Measurements from ENCODE around the gene DAGLA. TPM values are rescaled to one million over a fixed set of nuclear protein-coding genes. Genes with fewer than 3 reads are reported as not detected.

DAGLA gene
- total RNA-seq, 1 experiment from 2014 or later, result 4.5 TPM

DNA sequence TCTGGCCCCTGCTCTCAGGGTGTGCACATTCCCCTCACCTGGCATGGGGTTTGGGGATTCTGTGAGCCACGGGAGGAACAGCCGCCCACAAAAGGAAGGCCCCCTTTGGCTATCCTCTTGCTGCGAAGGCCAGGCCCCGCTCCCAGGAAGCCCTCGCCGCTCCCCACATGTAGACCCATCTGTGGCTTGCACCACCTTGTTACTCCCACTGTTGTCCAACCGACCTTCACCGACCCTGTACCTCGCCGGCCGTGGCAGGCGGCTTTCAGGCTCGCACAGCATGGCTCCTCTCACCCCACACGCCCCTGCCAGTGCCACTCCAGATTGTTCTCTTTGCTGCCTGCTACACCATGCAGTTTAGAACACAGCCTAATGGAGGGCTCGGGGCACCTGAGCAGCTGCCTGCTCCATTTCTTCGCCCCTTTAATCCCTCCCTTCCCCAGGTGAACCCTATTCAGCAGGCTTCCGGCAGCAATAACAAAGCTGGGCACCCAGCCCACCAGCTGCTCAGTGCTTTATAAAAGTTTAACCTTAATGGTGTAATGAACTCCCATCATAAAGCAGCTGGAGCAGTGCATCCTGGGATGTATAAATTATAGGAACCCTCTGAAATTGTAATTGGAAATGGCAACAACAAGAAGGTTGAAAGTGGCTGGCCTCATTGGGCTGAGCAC is 10.7 kb downstream of the DAGLA start:
- Histone ChIP-seq H3K23ac (ENCODE audit: insufficient read length, low read depth, low read length) (no peak overlapping the region), H3K56ac (ENCODE audit: insufficient read length, low read depth, low read length) (no peak overlapping the region), H3K4ac (ENCODE audit: low read depth, low read length) (no peak overlapping the region), H2BK120ac (ENCODE audit: low read depth, low read length, poor library complexity, severe bottlenecking) (no peak overlapping the region), H3K79me2 (ENCODE audit: insufficient read depth, low read length) (no peaks in the 10 kb centered on the region), H2AFZ (ENCODE audit: low read length) (no peak overlapping the region), H3T11ph (ENCODE audit: low read length) (no peak overlapping the region), H3K18ac (ENCODE audit: insufficient read length, low read depth, low read length) (no peak overlapping the region), H3K9me3 (ENCODE audit: control insufficient read depth, low read depth, low read length) (no peaks in the 10 kb centered on the region), H3K27ac (ENCODE audit: insufficient read length, low read depth, low read length) (no peak overlapping the region), H4K20me1 (ENCODE audit: control insufficient read depth, insufficient read depth, insufficient read length) (no peaks in the 10 kb centered on the region), H4K8ac (replicated peaks; ENCODE audit: insufficient read length, low read depth, low read length) (no peak overlapping the region), H2BK20ac (ENCODE audit: low read depth, low read length, poor library complexity, severe bottlenecking) (no peak overlapping the region), H2BK15ac (ENCODE audit: low read depth, low read length) (no peak overlapping the region), H3K23me2 (ENCODE audit: insufficient read length, low read depth, low read length, poor library complexity, severe bottlenecking) (no peaks in the 10 kb centered on the region), H3K9ac (ENCODE audit: extremely low read depth, insufficient read length, low read length) (no peak overlapping the region), H3K4me1 (ENCODE audit: insufficient read depth, low read length) (peaks cover 9% of the 10 kb centered on the region; the same call in 1 of the 2 replicates), H2BK5ac (ENCODE audit: insufficient read length, low read length) (no peak overlapping the region), H4K91ac (ENCODE audit: insufficient read length, low read depth, low read length) (no peak overlapping the region), H3K4me2 (ENCODE audit: insufficient read depth, insufficient read length, low read length) (no peak overlapping the region), H3K14ac (ENCODE audit: insufficient read depth, low read length) (no peak overlapping the region), H3K79me1 (ENCODE audit: insufficient read depth, low read depth, low read length, poor library complexity, severe bottlenecking) (no peaks in the 10 kb centered on the region), H3K27me3 (ENCODE audit: insufficient read depth, low read length) (no peaks in the 10 kb centered on the region), H2AK5ac (ENCODE audit: insufficient read length, low read length) (no peak overlapping the region), H2BK12ac (ENCODE audit: insufficient read length, low read depth, low read length) (no peak overlapping the region), H4K5ac (ENCODE audit: insufficient read length, low read depth, low read length) (no peak overlapping the region)
- peak overlapping the region in 2 of 3 experiments; percentile 50 to 70; a peak in 2 of 7 replicates for H3K27ac Mint-ChIP-seq
- TF ChIP-seq, protein P1, sequence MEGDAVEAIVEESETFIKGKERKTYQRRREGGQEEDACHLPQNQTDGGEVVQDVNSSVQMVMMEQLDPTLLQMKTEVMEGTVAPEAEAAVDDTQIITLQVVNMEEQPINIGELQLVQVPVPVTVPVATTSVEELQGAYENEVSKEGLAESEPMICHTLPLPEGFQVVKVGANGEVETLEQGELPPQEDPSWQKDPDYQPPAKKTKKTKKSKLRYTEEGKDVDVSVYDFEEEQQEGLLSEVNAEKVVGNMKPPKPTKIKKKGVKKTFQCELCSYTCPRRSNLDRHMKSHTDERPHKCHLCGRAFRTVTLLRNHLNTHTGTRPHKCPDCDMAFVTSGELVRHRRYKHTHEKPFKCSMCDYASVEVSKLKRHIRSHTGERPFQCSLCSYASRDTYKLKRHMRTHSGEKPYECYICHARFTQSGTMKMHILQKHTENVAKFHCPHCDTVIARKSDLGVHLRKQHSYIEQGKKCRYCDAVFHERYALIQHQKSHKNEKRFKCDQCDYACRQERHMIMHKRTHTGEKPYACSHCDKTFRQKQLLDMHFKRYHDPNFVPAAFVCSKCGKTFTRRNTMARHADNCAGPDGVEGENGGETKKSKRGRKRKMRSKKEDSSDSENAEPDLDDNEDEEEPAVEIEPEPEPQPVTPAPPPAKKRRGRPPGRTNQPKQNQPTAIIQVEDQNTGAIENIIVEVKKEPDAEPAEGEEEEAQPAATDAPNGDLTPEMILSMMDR (conservative IDR thresholded peaks at IDR 0.05), result no peak
- H3K4me3 Mint-ChIP-seq, result no peak overlapping the region; a peak in 1 of 5 replicates
- H3K36me3 Mint-ChIP-seq (ENCODE audit: insufficient read depth in 1 of 3, low read depth in 3 of 3), result no peaks in the 10 kb centered on the region
- H3K4me1 Mint-ChIP-seq, result peaks cover 37 to 47% of the 10 kb centered on the region in 2 experiments
- peaks cover 2% of the 10 kb centered on the region; the same call in 1 of the 2 replicates for H3K27me3 Mint-ChIP-seq (ENCODE audit: low read depth)
- peaks cover 0 to 2% of the 10 kb centered on the region in 2 experiments; a peak in 1 of 5 replicates for H3K9me3 Mint-ChIP-seq
- WGBS (ENCODE audit: extremely low coverage, insufficient read length, low lambda C conversion rate), result no CpG with 5 or more reads among the region's 17 CpGs
- DNase-seq, result no peak

All from H9 (cell line).